Cardiac fibroblast (primary cell): ENCODE data around the gene UBQLN4.

Experiments used
- DNase-seq, 2 donors: peaks; one replicate each; pipeline versions ENCODE4 v3.0.0 to v3.0.0-alpha.2; 2010; ENCODE audit warnings: low read depth in 2 of 2
- H3K4me3 ChIP-seq, 2 donors: replicated peaks in 1 of 2; 1 replicate in 1 of 2; 2 replicates in 1 of 2; pipeline ENCODE4 v1.5.1; 2011; ENCODE audit warnings: low read depth in 2 of 2, low read length in 2 of 2, mild to moderate bottlenecking in 2 of 2, moderate library complexity in 1 of 2
- TF ChIP-seq, protein P1 (sequence below): IDR thresholded peaks from one replicate; pipeline ENCODE4 v1.5.1; 2011; ENCODE audit warnings: low read depth, mild to moderate bottlenecking, low read length, inconsistent platforms

The UBQLN4 gene

DNA sequence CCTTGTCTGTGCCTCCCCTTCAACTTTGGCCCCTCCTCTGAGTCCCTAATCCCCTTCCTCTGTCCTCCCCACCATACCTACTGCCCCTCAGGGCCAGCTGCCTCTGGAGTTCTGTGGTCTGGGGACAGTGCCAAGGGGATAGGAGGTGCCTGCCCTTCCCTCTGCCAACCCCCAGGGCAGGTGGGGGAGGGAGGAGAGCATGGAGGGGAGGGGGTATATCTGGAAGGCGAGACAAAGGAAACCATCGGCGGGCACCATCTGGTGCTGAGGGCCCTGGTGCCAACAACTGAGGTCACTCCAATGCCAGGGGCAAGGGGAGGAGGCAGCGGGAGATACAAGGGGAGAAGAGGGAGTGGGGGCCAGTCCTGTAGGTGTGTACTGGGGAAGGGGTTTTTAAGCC lies 16.9 kb upstream of the UBQLN4 start:
- no peak overlapping the region for H3K4me3 ChIP-seq
- DNase-seq: no peak
- TF ChIP-seq, protein P1, sequence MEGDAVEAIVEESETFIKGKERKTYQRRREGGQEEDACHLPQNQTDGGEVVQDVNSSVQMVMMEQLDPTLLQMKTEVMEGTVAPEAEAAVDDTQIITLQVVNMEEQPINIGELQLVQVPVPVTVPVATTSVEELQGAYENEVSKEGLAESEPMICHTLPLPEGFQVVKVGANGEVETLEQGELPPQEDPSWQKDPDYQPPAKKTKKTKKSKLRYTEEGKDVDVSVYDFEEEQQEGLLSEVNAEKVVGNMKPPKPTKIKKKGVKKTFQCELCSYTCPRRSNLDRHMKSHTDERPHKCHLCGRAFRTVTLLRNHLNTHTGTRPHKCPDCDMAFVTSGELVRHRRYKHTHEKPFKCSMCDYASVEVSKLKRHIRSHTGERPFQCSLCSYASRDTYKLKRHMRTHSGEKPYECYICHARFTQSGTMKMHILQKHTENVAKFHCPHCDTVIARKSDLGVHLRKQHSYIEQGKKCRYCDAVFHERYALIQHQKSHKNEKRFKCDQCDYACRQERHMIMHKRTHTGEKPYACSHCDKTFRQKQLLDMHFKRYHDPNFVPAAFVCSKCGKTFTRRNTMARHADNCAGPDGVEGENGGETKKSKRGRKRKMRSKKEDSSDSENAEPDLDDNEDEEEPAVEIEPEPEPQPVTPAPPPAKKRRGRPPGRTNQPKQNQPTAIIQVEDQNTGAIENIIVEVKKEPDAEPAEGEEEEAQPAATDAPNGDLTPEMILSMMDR: no peak

DNA sequence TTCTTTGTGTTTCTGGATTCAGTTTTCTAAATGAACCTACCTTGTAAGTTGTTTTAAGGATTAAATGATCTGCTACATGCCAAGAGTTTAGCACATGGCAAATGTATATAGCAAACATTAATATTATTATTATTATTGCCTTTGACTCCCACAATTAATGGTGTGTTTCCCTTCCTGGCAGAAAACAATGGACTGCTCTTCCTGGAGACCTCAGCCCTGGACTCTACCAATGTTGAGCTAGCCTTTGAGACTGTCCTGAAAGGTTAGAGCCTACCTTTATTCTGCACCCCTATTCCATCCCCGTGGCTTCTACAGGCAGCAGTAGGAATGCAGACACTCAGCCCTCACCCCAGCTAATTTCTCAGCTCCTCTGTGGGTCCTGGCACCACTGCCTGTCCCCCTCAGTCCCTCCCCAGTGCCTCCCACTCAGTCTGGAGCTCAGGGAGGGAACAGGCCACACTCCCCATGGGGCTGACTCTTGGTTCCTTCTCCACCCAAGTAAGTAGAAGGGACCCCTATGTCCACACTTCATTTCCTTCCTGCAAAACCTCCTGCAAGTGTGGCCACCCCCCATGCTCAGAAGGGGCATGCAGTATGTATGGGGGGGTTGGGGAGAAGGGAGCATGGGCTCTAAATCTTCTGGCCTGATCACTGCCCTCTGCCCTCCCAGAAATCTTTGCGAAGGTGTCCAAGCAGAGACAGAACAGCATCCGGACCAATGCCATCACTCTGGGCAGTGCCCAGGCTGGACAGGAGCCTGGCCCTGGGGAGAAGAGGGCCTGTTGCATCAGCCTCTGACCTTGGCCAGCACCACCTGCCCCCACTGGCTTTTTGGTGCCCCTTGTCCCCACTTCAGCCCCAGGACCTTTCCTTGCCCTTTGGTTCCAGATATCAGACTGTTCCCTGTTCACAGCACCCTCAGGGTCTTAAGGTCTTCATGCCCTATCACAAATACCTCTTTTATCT lies 16.2 kb upstream of the UBQLN4 start:
- DNase-seq: no peak
- TF ChIP-seq, protein P1: no peak
- H3K4me3 ChIP-seq: no peak overlapping the region

DNA sequence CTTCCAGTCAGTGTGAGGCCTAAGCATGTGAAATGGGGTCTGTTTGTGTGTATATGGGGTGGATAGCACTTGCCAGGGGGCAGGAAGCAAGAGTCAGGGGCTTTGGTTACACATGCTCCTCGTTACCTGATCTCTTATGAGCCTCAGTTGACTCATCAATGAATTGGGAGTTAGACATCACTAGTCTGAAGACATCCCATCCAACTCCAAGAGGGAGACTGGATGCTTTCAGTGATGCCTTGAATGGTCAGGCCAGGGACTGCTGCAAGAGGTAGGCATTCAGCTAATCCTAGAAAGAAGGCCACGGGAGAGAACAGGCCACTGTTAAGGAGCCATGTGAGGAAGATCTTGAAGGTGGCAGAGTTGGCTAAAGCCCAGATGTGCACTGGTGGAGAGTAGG lies 13.7 kb upstream of the UBQLN4 start:
- DNase-seq: no peak
- TF ChIP-seq, protein P1: no peak
- H3K4me3 ChIP-seq: no peak overlapping the region

DNA sequence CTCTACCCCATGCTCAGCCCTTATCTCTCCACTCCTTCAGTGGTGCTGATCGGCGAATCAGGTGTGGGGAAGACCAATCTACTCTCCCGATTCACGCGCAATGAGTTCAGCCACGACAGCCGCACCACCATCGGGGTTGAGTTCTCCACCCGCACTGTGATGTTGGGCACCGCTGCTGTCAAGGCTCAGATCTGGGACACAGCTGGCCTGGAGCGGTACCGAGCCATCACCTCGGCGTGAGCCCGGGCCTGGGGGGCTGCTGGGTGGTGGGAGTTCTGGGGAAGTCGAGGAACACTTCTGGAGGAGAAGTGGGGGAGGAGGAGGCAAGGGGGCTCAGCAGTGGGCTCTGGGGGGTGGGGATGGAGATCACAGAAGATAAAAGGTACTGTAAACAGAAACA lies 12.3 kb upstream of the UBQLN4 start:
- H3K4me3 ChIP-seq: no peak overlapping the region
- no peak for DNase-seq
- TF ChIP-seq, protein P1: no peak

DNA sequence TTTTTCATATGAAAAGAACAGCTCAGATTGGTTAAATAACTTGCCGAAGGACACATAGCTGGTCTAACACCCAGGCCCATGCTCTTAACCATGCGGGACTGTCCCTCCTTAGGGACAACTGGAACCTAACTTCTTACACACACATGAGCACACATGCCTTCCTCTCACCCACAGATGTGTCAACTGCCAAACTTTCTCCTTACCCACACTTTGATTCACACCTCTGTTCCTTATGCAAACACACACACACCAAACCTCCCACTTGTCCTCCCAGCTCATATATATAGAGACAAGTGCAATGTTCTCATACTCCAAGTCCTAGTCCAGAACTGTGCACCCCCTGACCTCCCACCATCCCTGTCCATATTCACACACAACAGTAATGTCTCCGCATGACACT lies 11.6 kb upstream of the UBQLN4 start:
- H3K4me3 ChIP-seq: no peak overlapping the region
- TF ChIP-seq, protein P1: no peak
- no peak for DNase-seq

DNA sequence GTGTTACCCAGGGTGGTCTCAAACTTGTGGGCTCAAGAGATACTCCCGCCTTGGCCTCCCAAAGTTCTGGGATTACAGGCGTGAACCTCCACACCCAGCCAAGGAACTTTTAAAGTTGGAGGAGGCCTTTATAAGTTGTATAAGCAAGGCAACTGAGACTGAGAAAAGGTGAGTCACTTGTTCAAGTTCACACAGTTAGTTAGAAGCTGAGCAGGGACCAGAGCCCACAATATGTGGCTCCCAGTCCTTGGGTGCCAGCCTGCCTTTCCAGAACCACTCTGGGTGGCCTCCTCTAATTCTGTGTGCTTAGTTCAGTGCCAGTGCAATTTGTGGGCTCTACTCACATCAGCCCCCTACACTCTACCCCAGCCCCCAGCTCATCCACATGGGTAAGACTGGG lies 11.0 kb upstream of the UBQLN4 start:
- no peak overlapping the region for H3K4me3 ChIP-seq
- DNase-seq: no peak
- TF ChIP-seq, protein P1: no peak
